Thyroid gland (tissue), 4 donors: ENCODE measurements around the gene MVB12B. TPM values are rescaled to one million over a fixed set of nuclear protein-coding genes. Genes with fewer than 3 reads are reported as not detected.

ENCODE experiments used
- DNase-seq, 2 donors: peaks; one replicate each; pipeline ENCODE4 v3.0.0-alpha.2; 2019
- H3K27ac ChIP-seq, 3 donors: fragments of 200-600 bp; sonication (generic); 1 replicate in 2 of 3; 2 replicates in 1 of 3; pipeline ENCODE4 v1.5.1; 2016 to 2019; ENCODE audit warnings: mild to moderate bottlenecking in 1 of 3, moderate library complexity in 1 of 3
- H3K27me3 ChIP-seq: fragments of 200-600 bp; sonication (generic); one replicate; pipeline ENCODE4 v1.5.1; 2019
- H3K36me3 ChIP-seq, 2 donors: fragments of 200-600 bp; sonication (generic); one replicate each; pipeline ENCODE4 v1.5.1; 2016 to 2019
- H3K4me1 ChIP-seq, 2 donors: fragments of 200-600 bp; sonication (generic); one replicate each; pipeline ENCODE4 v1.5.1; 2017 to 2019
- H3K4me3 ChIP-seq, 3 donors: fragments of 200-600 bp; sonication (generic); replicated peaks in 1 of 3; 1 replicate in 2 of 3; 2 replicates in 1 of 3; pipeline ENCODE4 v1.5.1; 2016; ENCODE audit warnings: mild to moderate bottlenecking in 1 of 3
- H3K9me3 ChIP-seq: fragments of 200-600 bp; sonication (generic); one replicate; pipeline ENCODE4 v1.5.1; 2017
- CTCF ChIP-seq, 6 experiments: fragments of 200-600 bp in 3 of 6; fragments of 450-650 bp in 3 of 6; sonication (generic) in 3 of 6; IDR thresholded peaks; one replicate each; pipeline ENCODE4 v1.5.1; 2016 to 2019; ENCODE audit warnings: antibody characterized with exemption in 6 of 6, mild to moderate bottlenecking in 2 of 6, inconsistent platforms in 1 of 6, moderate library complexity in 1 of 6
- POLR2A ChIP-seq, 2 donors: fragments of 450-650 bp; IDR thresholded peaks; one replicate each; pipeline ENCODE4 v1.6.1; 2017; ENCODE audit warnings: antibody characterized with exemption in 2 of 2, mild to moderate bottlenecking in 2 of 2, moderate library complexity in 1 of 2
- WGBS, 2 donors: methylation state at CpG; one replicate each; pipeline ENCODE4 v1.1.5; 2017; 5-methylcytosine and 5-hydroxymethylcytosine counted together
- intact Hi-C: fragments of 100-400 bp; cut with DNase I; formaldehyde crosslinking; loops from one replicate; pipeline ENCODE4 v1.15.1; 2023
- total RNA-seq, 4 donors: library from RNA; depleted of rRNA; stranded (reverse); fragments of >200 nt; gene quantifications; one replicate each; pipeline ENCODE4 v1.2.3, GENCODE V29; 2016

Gene MVB12B
- total RNA-seq, 4 donors from 2014 or later: 13.4 to 19.3 (median 15.5) TPM

GRCh38 chr9:126503333-126504085, 176.9 kb downstream of the MVB12B start:
- no peak for DNase-seq
- Histone ChIP-seq H3K4me3 (no peak overlapping the region), H3K27me3 (no peaks in the 10 kb centered on the region), H3K9me3 (no peaks in the 10 kb centered on the region), H3K4me1 (peaks cover 6 to 15% of the 10 kb centered on the region in 2 donors), H3K27ac (no peak overlapping the region), H3K36me3 (peaks cover 0 to 8% of the 10 kb centered on the region in 2 donors)
- intact Hi-C loops: loop anchor here (5.0 to 10.0 kb wide), 3 partner anchors 54 to 281 kb away; no protein-coding TSS in a partner anchor
- no peak for TF ChIP-seq POLR2A (IDR thresholded peaks at IDR 0.05)
- no peak for TF ChIP-seq CTCF (IDR thresholded peaks at IDR 0.05)
- WGBS, 2 donors: 86 to 89% methylated on average over 12 to 24 of the region's 28 CpGs

GRCh38 chr9:126504086-126504976, 177.7 kb downstream of the MVB12B start:
- Histone ChIP-seq H3K9me3 (no peaks in the 10 kb centered on the region), H3K4me3 (no peak overlapping the region), H3K27ac (no peak overlapping the region), H3K36me3 (peaks cover 0 to 8% of the 10 kb centered on the region in 2 donors), H3K27me3 (no peaks in the 10 kb centered on the region), H3K4me1 (peaks cover 6 to 14% of the 10 kb centered on the region in 2 donors)
- WGBS, 2 donors: 96 to 98% methylated on average over 16 to 20 of the region's 31 CpGs
- TF ChIP-seq CTCF (IDR thresholded peaks at IDR 0.05) (no peak), POLR2A (IDR thresholded peaks at IDR 0.05) (no peak)
- intact Hi-C loops: loop anchor here (5.0 to 10.0 kb wide), 3 partner anchors 53 to 280 kb away; no protein-coding TSS in a partner anchor
- DNase-seq: no peak

- intact Hi-C loops: loop anchor here (5.0 to 10.0 kb wide), 3 partner anchors 52 to 280 kb away; no protein-coding TSS in a partner anchor
- 92 to 100% methylated on average over 4 to 9 of the region's 11 CpGs for WGBS, 2 donors
- no peak for DNase-seq
- Histone ChIP-seq H3K4me3 (no peak overlapping the region), H3K9me3 (no peaks in the 10 kb centered on the region), H3K36me3 (peaks cover 0 to 8% of the 10 kb centered on the region in 2 donors), H3K4me1 (peaks cover 0 to 7% of the 10 kb centered on the region in 2 donors), H3K27ac (no peak overlapping the region), H3K27me3 (no peaks in the 10 kb centered on the region)
- TF ChIP-seq CTCF (IDR thresholded peaks at IDR 0.05) (no peak), POLR2A (IDR thresholded peaks at IDR 0.05) (no peak)
Measured at GRCh38 chr9:126504977-126505455, 178.4 kb downstream of the MVB12B start.

- Histone ChIP-seq H3K27me3 (no peaks in the 10 kb centered on the region), H3K27ac (no peak overlapping the region), H3K9me3 (no peaks in the 10 kb centered on the region), H3K4me1 (peaks cover 0 to 4% of the 10 kb centered on the region in 2 donors), H3K36me3 (peaks cover 0 to 8% of the 10 kb centered on the region in 2 donors), H3K4me3 (no peak overlapping the region)
- no peak for DNase-seq
- intact Hi-C loops: loop anchor here (10.0 kb wide), 2 partner anchors 189 to 279 kb away; no protein-coding TSS in a partner anchor
- TF ChIP-seq CTCF (IDR thresholded peaks at IDR 0.05) (no peak), POLR2A (IDR thresholded peaks at IDR 0.05) (no peak)
- 85 to 93% methylated on average over 11 of the region's 11 CpGs for WGBS, 2 donors
Measured at GRCh38 chr9:126505697-126506346, 179.2 kb downstream of the MVB12B start.
